Inflammatory macrophage treated with lipopolysaccharide for 1 hour (primary cell): Measurements from ENCODE around the gene DTD1.

Source experiments
- DNase-seq, 2 donors: peaks; one replicate each; pipeline ENCODE4 v3.0.0-alpha.2; 2020 to 2022

DTD1 gene

GRCh38 chr20:18621004-18621403 is 33.1 kb downstream of the DTD1 start:
- no peak for DNase-seq

GRCh38 chr20:18623156-18623910 is 35.5 kb downstream of the DTD1 start:
- DNase-seq: no peak

GRCh38 chr20:18624948-18625347 is 37.1 kb downstream of the DTD1 start:
- DNase-seq: no peak

- DNase-seq: no peak
Observed at GRCh38 chr20:18625907-18626655, 38.2 kb downstream of the DTD1 start.

GRCh38 chr20:18628330-18628920 is 40.6 kb downstream of the DTD1 start:
- no peak for DNase-seq

GRCh38 chr20:18632196-18632789 is 44.4 kb downstream of the DTD1 start:
- DNase-seq: peak; percentile 13 to 42

- no peak for DNase-seq
Observed at GRCh38 chr20:18633411-18633810, 45.6 kb downstream of the DTD1 start.

GRCh38 chr20:18634501-18634900 is 46.6 kb downstream of the DTD1 start:
- no peak for DNase-seq

- no peak for DNase-seq
Observed at GRCh38 chr20:18635380-18635779, 47.5 kb downstream of the DTD1 start.

- no peak for DNase-seq
Observed at GRCh38 chr20:18637224-18637623, 49.4 kb downstream of the DTD1 start.

GRCh38 chr20:18638768-18639167 is 50.9 kb downstream of the DTD1 start:
- DNase-seq: no peak

GRCh38 chr20:18639501-18639979 is 51.7 kb downstream of the DTD1 start:
- no peak for DNase-seq

- DNase-seq: no peak
Observed at GRCh38 chr20:18645196-18645745, 57.4 kb downstream of the DTD1 start.

GRCh38 chr20:18645851-18646250 is 58.0 kb downstream of the DTD1 start:
- no peak for DNase-seq

GRCh38 chr20:18647777-18648176 is 59.9 kb downstream of the DTD1 start:
- DNase-seq: no peak

- no peak for DNase-seq
Observed at GRCh38 chr20:18650224-18650623, 62.4 kb downstream of the DTD1 start.

- DNase-seq: no peak
Observed at GRCh38 chr20:18653736-18654447, 66.0 kb downstream of the DTD1 start.

- no peak for DNase-seq
Observed at GRCh38 chr20:18654448-18654773, 66.6 kb downstream of the DTD1 start.

GRCh38 chr20:18657575-18657974 is 69.7 kb downstream of the DTD1 start:
- DNase-seq: no peak

- DNase-seq: no peak
Observed at GRCh38 chr20:18662279-18663040, 74.6 kb downstream of the DTD1 start.

GRCh38 chr20:18663932-18664331 is 76.1 kb downstream of the DTD1 start:
- no peak for DNase-seq

- no peak for DNase-seq
Observed at GRCh38 chr20:18665135-18665534, 77.3 kb downstream of the DTD1 start.
